Measurements from ENCODE around the gene SRSF3.
"Not testable (repeated sequence)": the region's sequence is repeated elsewhere in the genome, so short reads cannot be mapped to it uniquely, and the experiment has no call there.

Gene SRSF3

GRCh38 chr6:36581716-36582115 lies 12.4 kb upstream of the SRSF3 start:
- H3K4me3 ChIP-seq (ENCODE audit: low read depth, low read length): no peak overlapping the region
- DNase-seq: no peak
- H3K36me3 ChIP-seq: no peaks in the 10 kb centered on the region
- H3K27me3 ChIP-seq: no peaks in the 10 kb centered on the region
- H3K9me3 ChIP-seq: no peaks in the 10 kb centered on the region
- TF ChIP-seq, protein P1, sequence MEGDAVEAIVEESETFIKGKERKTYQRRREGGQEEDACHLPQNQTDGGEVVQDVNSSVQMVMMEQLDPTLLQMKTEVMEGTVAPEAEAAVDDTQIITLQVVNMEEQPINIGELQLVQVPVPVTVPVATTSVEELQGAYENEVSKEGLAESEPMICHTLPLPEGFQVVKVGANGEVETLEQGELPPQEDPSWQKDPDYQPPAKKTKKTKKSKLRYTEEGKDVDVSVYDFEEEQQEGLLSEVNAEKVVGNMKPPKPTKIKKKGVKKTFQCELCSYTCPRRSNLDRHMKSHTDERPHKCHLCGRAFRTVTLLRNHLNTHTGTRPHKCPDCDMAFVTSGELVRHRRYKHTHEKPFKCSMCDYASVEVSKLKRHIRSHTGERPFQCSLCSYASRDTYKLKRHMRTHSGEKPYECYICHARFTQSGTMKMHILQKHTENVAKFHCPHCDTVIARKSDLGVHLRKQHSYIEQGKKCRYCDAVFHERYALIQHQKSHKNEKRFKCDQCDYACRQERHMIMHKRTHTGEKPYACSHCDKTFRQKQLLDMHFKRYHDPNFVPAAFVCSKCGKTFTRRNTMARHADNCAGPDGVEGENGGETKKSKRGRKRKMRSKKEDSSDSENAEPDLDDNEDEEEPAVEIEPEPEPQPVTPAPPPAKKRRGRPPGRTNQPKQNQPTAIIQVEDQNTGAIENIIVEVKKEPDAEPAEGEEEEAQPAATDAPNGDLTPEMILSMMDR (IDR thresholded peaks at IDR 0.05; ENCODE audit: low read depth, low read length): no peak
- H3K4me1 ChIP-seq: peaks cover 3% of the 10 kb centered on the region; the same call in 1 of the 2 replicates

GRCh38 chr6:36586606-36587005 lies 7.6 kb upstream of the SRSF3 start:
- Histone ChIP-seq H3K4me3 (ENCODE audit: low read depth, low read length) (no peak overlapping the region), H3K27me3 (no peaks in the 10 kb centered on the region), H3K4me1 (no peaks in the 10 kb centered on the region), H3K36me3 (no peaks in the 10 kb centered on the region), H3K9me3 (no peaks in the 10 kb centered on the region)
- DNase-seq: no peak
- TF ChIP-seq, protein P1 (IDR thresholded peaks at IDR 0.05; ENCODE audit: low read depth, low read length): no peak

- not testable (repeated sequence) for H3K4me1 ChIP-seq; H3K4me3 ChIP-seq (ENCODE audit: low read depth, low read length); H3K36me3 ChIP-seq; DNase-seq; H3K27me3 ChIP-seq; H3K9me3 ChIP-seq
Measured at GRCh38 chr6:36589025-36589400, 5.1 kb upstream of the SRSF3 start.

DNA sequence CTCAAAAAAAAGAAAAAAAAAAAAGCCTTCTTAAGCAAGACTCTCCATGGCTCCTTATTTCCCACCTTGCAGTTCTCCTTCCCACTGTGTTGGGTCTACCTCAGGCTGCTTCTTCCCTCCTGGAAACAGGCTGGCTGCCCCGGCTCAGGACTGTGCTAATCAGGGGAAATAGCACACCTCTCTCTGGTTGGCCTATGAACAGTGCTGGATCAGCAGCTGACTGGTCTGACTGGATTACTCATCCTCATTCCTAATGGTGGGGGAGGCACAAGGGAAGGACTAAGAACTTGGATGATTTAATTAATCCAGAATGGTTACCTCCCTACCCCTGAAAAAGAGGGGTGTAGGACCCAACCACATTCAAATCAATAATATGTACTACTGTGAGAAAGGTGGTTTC lies 3.9 kb upstream of the SRSF3 start:
- no peak for DNase-seq
- H3K36me3 ChIP-seq: peaks cover 6% of the 10 kb centered on the region

GRCh38 chr6:36592221-36592655 lies 1.9 kb upstream of the SRSF3 start:
- H3K27me3 ChIP-seq: no peaks in the 10 kb centered on the region
- TF ChIP-seq, protein P1 (IDR thresholded peaks at IDR 0.05; ENCODE audit: low read depth, low read length): no peak
- no peaks in the 10 kb centered on the region for H3K9me3 ChIP-seq
- H3K4me1 ChIP-seq: no peaks in the 10 kb centered on the region
- H3K36me3 ChIP-seq: peaks cover 26% of the 10 kb centered on the region
- H3K4me3 ChIP-seq (ENCODE audit: low read depth, low read length): no peak overlapping the region
- DNase-seq: no peak

More for the DNA sequence above, 3.9 kb upstream of the SRSF3 start:
- Histone ChIP-seq H3K4me1 (no peaks in the 10 kb centered on the region), H3K27me3 (no peaks in the 10 kb centered on the region), H3K4me3 (ENCODE audit: low read depth, low read length) (no peak overlapping the region), H3K9me3 (no peaks in the 10 kb centered on the region)
- TF ChIP-seq, protein P1 (IDR thresholded peaks at IDR 0.05; ENCODE audit: low read depth, low read length): no peak

DNA sequence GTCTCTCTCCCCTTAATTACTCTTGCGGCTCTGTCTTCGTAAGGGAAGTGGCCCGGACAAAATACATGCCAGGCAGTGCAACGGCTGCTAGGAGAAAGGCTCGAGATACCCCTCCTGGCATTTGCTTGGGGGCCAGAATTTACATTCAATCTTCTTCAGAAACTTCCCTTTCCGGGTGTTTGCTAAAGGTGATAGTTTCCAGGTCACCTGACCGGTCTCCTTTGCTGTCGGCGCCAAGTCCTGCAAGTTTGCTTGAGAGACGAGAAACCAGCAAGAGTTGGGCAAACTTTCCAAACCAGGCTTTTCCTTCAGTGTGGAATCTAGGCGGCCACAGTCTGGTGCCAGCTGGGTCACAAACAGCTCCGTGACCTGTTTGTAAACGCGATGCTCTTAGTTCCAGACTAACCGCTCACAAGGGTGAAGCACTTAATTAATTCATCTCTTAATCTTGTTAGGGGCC lies 563 bp upstream of the SRSF3 start:
- Histone ChIP-seq H3K36me3 (peaks cover 40% of the 10 kb centered on the region), H3K9me3 (no peaks in the 10 kb centered on the region), H3K4me1 (peaks cover 4% of the 10 kb centered on the region), H3K27me3 (no peaks in the 10 kb centered on the region), H3K4me3 (ENCODE audit: low read depth, low read length) (peak overlapping the region; percentile 81)
- peak; percentile 36 for DNase-seq
- TF ChIP-seq, protein P1 (IDR thresholded peaks at IDR 0.05; ENCODE audit: low read depth, low read length): no peak
